ENCODE results near the gene CSF1.

- no peak for TF ChIP-seq CTCF (IDR thresholded peaks at IDR 0.05; ENCODE audit: poor library complexity)
- TF ChIP-seq EZH2phosphoT487 (IDR thresholded peaks at IDR 0.05; ENCODE audit: low read depth, severe bottlenecking, unreplicated experiment), result no peak
These were observed 16.1 kb downstream of the CSF1 start for GRCh38 chr1:109926662-109927300.
